Mucosa of stomach (tissue), 1 donor: ENCODE measurements around the gene NME3.

Source experiments
- H3K27me3 ChIP-seq: one replicate; pipeline ENCODE4 v1.7.0; 2013; ENCODE audit warnings: mild to moderate bottlenecking, low read length; ENCODE audit not compliant: control insufficient read depth, insufficient read depth
- H3K36me3 ChIP-seq: one replicate; pipeline ENCODE4 v1.7.0; 2013; ENCODE audit warnings: low read length; ENCODE audit not compliant: control insufficient read depth, insufficient read depth
- H3K4me1 ChIP-seq: one replicate; pipeline ENCODE4 v1.7.0; 2013; ENCODE audit warnings: mild to moderate bottlenecking, low read length; ENCODE audit not compliant: control insufficient read depth, insufficient read depth
- H3K4me3 ChIP-seq: one replicate; pipeline ENCODE4 v1.7.0; 2013; ENCODE audit warnings: low read length
- H3K9ac ChIP-seq: one replicate; pipeline ENCODE4 v1.7.0; 2013; ENCODE audit warnings: mild to moderate bottlenecking, low read length, moderate library complexity
- H3K9me3 ChIP-seq: one replicate; pipeline ENCODE4 v1.7.0; 2013; ENCODE audit warnings: mild to moderate bottlenecking, low read length, moderate library complexity; ENCODE audit not compliant: control insufficient read depth
- donor health status: Pancreatic carcinoma.

NME3 gene

GRCh38 chr16:1791943-1792812 lies 20.8 kb upstream of the NME3 start:
- Histone ChIP-seq H3K4me1 (peaks cover 16% of the 10 kb centered on the region), H3K4me3 (no peak overlapping the region), H3K27me3 (no peaks in the 10 kb centered on the region), H3K36me3 (no peaks in the 10 kb centered on the region), H3K9ac (no peak overlapping the region), H3K9me3 (no peaks in the 10 kb centered on the region)

DNA sequence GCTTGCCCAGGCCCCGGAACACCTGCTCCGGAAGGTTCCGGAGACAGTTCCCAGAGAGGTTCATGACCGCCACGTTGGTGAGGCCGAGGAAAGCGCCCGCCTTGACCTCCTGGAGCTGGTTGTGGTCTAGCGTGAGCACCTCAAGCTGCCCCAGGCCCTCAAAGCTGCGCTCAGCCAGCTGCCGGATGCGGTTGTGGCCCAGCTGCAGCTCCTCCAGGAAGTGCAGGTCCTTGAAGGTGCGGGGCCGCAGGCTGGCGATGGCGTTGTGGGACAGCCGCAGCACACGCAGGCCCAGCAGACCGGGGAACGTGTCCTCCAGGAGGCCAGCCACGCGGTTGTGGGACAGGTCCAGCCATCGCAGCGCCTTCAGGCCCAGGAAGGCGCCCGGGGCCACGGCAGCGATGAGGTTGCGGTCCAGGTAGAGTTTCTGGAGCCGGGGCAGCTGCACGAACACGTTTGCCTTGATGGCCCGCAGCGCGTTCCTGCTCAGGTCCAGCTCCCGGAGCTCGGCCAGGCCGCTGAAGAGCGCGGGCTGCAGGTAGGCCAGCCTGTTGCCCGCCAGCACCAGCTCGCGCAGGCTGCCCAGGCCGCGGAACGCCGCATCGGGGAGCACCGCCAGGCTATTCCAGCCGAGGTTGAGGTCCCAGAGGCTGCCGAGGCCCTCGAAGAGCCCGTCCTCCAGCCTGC lies 20.1 kb upstream of the NME3 start:
- H3K36me3 ChIP-seq, result no peaks in the 10 kb centered on the region
- H3K9me3 ChIP-seq, result no peaks in the 10 kb centered on the region
- H3K4me1 ChIP-seq, result peaks cover 16% of the 10 kb centered on the region
- H3K27me3 ChIP-seq, result no peaks in the 10 kb centered on the region
- H3K9ac ChIP-seq, result no peak overlapping the region
- H3K4me3 ChIP-seq, result no peak overlapping the region

DNA sequence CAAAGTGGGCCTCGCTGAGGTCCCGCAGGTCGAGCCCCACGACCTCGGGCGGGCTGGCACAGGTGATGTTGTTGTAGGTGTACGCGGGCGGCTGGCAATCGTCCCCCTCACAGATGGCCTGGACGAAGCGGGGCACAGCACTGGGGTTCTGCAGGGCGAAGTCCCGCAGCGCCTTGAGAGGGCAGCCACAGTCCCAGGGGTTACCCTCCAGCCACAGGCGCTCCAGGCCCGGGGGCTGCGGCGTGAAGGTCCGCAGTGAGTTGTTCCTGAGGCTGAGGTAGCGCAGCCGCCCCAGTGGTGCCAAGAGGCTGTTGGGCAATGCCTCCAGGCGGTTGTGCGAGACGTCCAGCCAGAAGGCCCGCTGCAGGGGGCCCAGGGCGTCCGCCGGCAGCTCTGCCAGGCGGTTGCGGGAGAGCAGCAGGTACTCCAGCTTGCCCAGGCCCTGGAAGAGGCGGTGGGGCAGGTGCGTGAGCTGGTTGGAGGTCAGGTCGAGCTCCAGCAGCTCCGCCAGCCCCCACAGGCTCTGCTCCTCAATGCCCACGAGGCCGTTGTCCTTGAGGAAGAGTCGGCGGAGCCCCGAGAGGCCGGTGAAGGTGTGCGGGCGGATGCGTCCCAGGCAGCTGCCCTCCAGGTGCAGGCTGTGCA lies 19.4 kb upstream of the NME3 start:
- no peak overlapping the region for H3K4me3 ChIP-seq
- H3K36me3 ChIP-seq, result no peaks in the 10 kb centered on the region
- peaks cover 16% of the 10 kb centered on the region for H3K4me1 ChIP-seq
- no peaks in the 10 kb centered on the region for H3K27me3 ChIP-seq
- H3K9ac ChIP-seq, result no peak overlapping the region
- H3K9me3 ChIP-seq, result no peaks in the 10 kb centered on the region

GRCh38 chr16:1790261-1790610 lies 18.9 kb upstream of the NME3 start:
- Histone ChIP-seq H3K4me3 (no peak overlapping the region), H3K36me3 (no peaks in the 10 kb centered on the region), H3K9me3 (no peaks in the 10 kb centered on the region), H3K27me3 (no peaks in the 10 kb centered on the region), H3K4me1 (peaks cover 16% of the 10 kb centered on the region), H3K9ac (no peak overlapping the region)

- H3K36me3 ChIP-seq, result no peaks in the 10 kb centered on the region
Observed at GRCh38 chr16:1789643-1790045, 18.3 kb upstream of the NME3 start.

GRCh38 chr16:1788708-1789100 lies 17.4 kb upstream of the NME3 start:
- H3K4me1 ChIP-seq, result peaks cover 5% of the 10 kb centered on the region
- no peaks in the 10 kb centered on the region for H3K9me3 ChIP-seq
- H3K27me3 ChIP-seq, result no peaks in the 10 kb centered on the region
- no peak overlapping the region for H3K4me3 ChIP-seq
- no peak overlapping the region for H3K9ac ChIP-seq
- H3K36me3 ChIP-seq, result no peaks in the 10 kb centered on the region

More at GRCh38 chr16:1789643-1790045, 18.3 kb upstream of the NME3 start:
- H3K27me3 ChIP-seq, result no peaks in the 10 kb centered on the region
- no peak overlapping the region for H3K4me3 ChIP-seq
- H3K9ac ChIP-seq, result no peak overlapping the region
- no peaks in the 10 kb centered on the region for H3K9me3 ChIP-seq
- H3K4me1 ChIP-seq, result peaks cover 14% of the 10 kb centered on the region

GRCh38 chr16:1788095-1788707 lies 16.9 kb upstream of the NME3 start:
- no peaks in the 10 kb centered on the region for H3K27me3 ChIP-seq
- H3K4me3 ChIP-seq, result no peak overlapping the region
- H3K9ac ChIP-seq, result no peak overlapping the region
- H3K36me3 ChIP-seq, result no peaks in the 10 kb centered on the region
- H3K4me1 ChIP-seq, result no peaks in the 10 kb centered on the region
- no peaks in the 10 kb centered on the region for H3K9me3 ChIP-seq

DNA sequence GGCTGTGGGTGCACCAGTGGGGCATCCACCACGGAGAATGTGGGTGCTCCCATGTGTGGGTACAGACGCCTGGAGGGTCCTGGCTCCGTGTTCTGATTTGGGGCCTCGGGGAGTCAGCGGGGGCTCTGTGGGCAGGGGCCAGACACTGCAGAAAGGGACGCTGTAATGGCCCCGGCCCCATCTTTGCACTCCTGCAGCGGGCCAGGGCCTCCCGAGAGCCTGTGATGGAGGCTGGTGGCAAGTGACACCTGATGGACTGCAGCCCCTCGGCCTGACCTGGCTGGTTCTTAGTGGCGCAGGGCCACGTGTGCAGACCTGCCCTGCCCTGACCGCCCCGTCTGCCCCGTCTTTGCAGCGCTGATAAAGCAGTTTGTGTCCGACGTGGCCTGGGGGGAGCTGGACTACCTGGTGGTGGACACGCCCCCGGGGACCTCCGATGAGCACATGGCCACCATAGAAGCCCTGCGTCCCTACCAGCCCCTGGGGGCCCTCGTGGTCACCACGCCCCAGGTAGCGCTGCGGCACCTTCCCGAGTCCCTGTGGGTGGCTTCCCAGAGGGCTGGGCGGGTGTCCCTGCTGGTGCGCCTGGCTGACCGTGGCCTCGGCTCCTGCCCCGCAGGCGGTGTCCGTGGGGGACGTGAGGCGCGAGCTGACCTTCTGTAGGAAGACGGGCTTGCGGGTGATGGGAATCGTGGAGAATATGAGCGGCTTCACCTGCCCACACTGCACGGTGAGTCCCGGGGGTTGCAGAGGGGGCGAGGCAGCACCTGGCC lies 16.2 kb upstream of the NME3 start:
- Histone ChIP-seq H3K4me1 (no peaks in the 10 kb centered on the region), H3K9ac (no peak overlapping the region), H3K9me3 (no peaks in the 10 kb centered on the region), H3K27me3 (no peaks in the 10 kb centered on the region), H3K36me3 (no peaks in the 10 kb centered on the region), H3K4me3 (no peak overlapping the region)

- no peaks in the 10 kb centered on the region for H3K4me1 ChIP-seq
- H3K36me3 ChIP-seq, result no peaks in the 10 kb centered on the region
- no peak overlapping the region for H3K4me3 ChIP-seq
- H3K9ac ChIP-seq, result no peak overlapping the region
- no peaks in the 10 kb centered on the region for H3K27me3 ChIP-seq
- no peaks in the 10 kb centered on the region for H3K9me3 ChIP-seq
Observed at GRCh38 chr16:1787056-1787321, 15.6 kb upstream of the NME3 start.

DNA sequence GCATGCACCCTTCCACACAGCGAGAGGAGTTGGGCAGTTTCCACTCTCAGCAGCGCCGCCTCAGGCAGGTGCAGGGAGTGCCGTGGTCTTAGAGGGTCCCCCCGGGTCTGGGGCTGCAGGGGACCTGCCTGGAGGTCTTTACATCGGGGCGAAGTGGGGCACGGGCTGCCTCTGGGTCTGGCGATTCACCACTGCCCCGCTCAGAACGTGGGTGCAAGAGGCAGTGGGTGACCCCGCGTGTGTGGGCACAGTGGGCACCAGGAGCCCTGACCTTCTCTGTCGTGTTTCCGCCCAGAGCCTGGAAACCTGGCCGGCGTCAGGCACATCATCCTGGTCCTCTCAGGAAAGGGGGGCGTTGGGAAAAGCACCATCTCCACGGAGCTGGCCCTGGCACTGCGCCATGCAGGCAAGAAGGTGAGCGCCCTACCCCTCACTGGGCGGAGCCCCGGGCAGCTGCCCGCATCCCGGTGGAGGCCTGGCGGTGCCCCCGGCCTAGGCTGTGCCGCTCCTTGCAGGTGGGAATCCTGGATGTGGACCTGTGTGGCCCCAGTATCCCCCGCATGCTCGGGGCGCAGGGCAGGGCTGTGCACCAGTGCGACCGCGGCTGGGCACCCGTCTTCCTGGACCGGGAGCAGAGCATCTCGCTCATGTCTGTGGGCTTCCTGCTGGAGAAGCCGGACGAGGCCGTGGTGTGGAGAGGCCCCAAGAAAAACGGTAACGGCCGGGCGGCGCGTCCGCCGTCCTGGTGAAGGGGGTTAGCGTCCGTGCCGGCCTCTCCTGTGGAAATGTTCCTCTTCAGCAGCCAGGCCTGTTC lies 15.1 kb upstream of the NME3 start:
- Histone ChIP-seq H3K9ac (no peak overlapping the region), H3K4me3 (no peak overlapping the region), H3K36me3 (no peaks in the 10 kb centered on the region), H3K4me1 (peaks cover 4% of the 10 kb centered on the region), H3K27me3 (no peaks in the 10 kb centered on the region), H3K9me3 (no peaks in the 10 kb centered on the region)

GRCh38 chr16:1785846-1786170 lies 14.5 kb upstream of the NME3 start:
- Histone ChIP-seq H3K36me3 (no peaks in the 10 kb centered on the region), H3K9me3 (no peaks in the 10 kb centered on the region), H3K27me3 (no peaks in the 10 kb centered on the region), H3K4me1 (peaks cover 9% of the 10 kb centered on the region), H3K4me3 (no peak overlapping the region), H3K9ac (no peak overlapping the region)
